HUDEP-2 (cell line): ENCODE data around the gene ABLIM2.

Experiments
- DNase-seq, 76 experiments: peaks; one replicate each; lab custom pipeline; 2025; ENCODE audit not compliant: unreplicated experiment in 76 of 76; lab: John Stamatoyannopoulos, UW

Gene ABLIM2

GRCh38 chr4:8107146-8107657 is 51.4 kb downstream of the ABLIM2 start:
- no peak for DNase-seq

- no peak for DNase-seq
Observed at GRCh38 chr4:8106451-8107025, 52.1 kb downstream of the ABLIM2 start.

- no peak for DNase-seq
Observed at GRCh38 chr4:8105306-8106100, 53.1 kb downstream of the ABLIM2 start.

- no peak for DNase-seq
Observed at GRCh38 chr4:8104491-8105305, 53.9 kb downstream of the ABLIM2 start.

- no peak for DNase-seq
Observed at GRCh38 chr4:8103421-8104390, 54.9 kb downstream of the ABLIM2 start.

GRCh38 chr4:8102831-8103230 is 55.8 kb downstream of the ABLIM2 start:
- no peak for DNase-seq

- no peak for DNase-seq
Observed at GRCh38 chr4:8102076-8102355, 56.6 kb downstream of the ABLIM2 start.

GRCh38 chr4:8101213-8102075 is 57.2 kb downstream of the ABLIM2 start:
- no peak for DNase-seq

- no peak for DNase-seq
Observed at GRCh38 chr4:8099981-8100464, 58.6 kb downstream of the ABLIM2 start.

- no peak for DNase-seq
Observed at GRCh38 chr4:8098506-8098905, 60.1 kb downstream of the ABLIM2 start.

GRCh38 chr4:8097721-8098345 is 60.8 kb downstream of the ABLIM2 start:
- DNase-seq = no peak

- DNase-seq = no peak
Observed at GRCh38 chr4:8097141-8097541, 61.5 kb downstream of the ABLIM2 start.

- DNase-seq = no peak
Observed at GRCh38 chr4:8096690-8097061, 61.9 kb downstream of the ABLIM2 start.

GRCh38 chr4:8095956-8096689 is 62.5 kb downstream of the ABLIM2 start:
- no peak for DNase-seq

GRCh38 chr4:8093587-8094274 is 64.9 kb downstream of the ABLIM2 start:
- no peak for DNase-seq

- DNase-seq = no peak
Observed at GRCh38 chr4:8092282-8092681, 66.3 kb downstream of the ABLIM2 start.

- DNase-seq = no peak
Observed at GRCh38 chr4:8090744-8091301, 67.8 kb downstream of the ABLIM2 start.
